Endodermal cell (in vitro differentiated cells): Measurements from ENCODE around the gene NOS1AP. TPM values are rescaled to one million over a fixed set of nuclear protein-coding genes. Genes with fewer than 3 reads are reported as not detected.

ENCODE experiments used
- DNase-seq: peaks from one replicate; pipeline ENCODE4 v3.0.0-alpha.2; 2017
- H3K27ac ChIP-seq: 2 replicates; pipeline ENCODE4 v1.5.1; 2013; ENCODE audit warnings: mild to moderate bottlenecking, low read depth, low read length, moderate library complexity
- H3K27me3 ChIP-seq: 2 replicates; pipeline ENCODE4 v1.6.1; 2013; ENCODE audit warnings: mild to moderate bottlenecking, low read length, moderate library complexity; ENCODE audit not compliant: insufficient read depth, control insufficient read depth, poor library complexity, severe bottlenecking
- H3K36me3 ChIP-seq: 2 replicates; pipeline ENCODE4 v1.7.0; 2013; ENCODE audit warnings: mild to moderate bottlenecking, low read length, moderate library complexity; ENCODE audit not compliant: control insufficient read depth, insufficient read depth
- H3K4me1 ChIP-seq: one replicate; pipeline ENCODE4 v1.7.0; 2013; ENCODE audit warnings: low read length; ENCODE audit not compliant: control insufficient read depth, insufficient read depth
- H3K4me3 ChIP-seq: 2 replicates; pipeline ENCODE4 v1.5.1; 2013; ENCODE audit warnings: mild to moderate bottlenecking, low read length, moderate library complexity
- H3K9ac ChIP-seq: 2 replicates; pipeline ENCODE4 v1.6.1; 2013; ENCODE audit warnings: mild to moderate bottlenecking, low read length, moderate library complexity; ENCODE audit not compliant: poor library complexity, severe bottlenecking; ENCODE audit errors: extremely low read depth
- H3K9me3 ChIP-seq: 2 replicates; pipeline ENCODE4 v1.6.1; 2013; ENCODE audit warnings: mild to moderate bottlenecking, low read length, moderate library complexity; ENCODE audit not compliant: control insufficient read depth
- H3K27ac Mint-ChIP-seq: 2 replicates; pipeline ENCODE4 v1.8.0; 2020; ENCODE audit warnings: mixed read lengths
- H3K27me3 Mint-ChIP-seq: 2 replicates; pipeline ENCODE4 v1.8.0; 2021; ENCODE audit warnings: mild to moderate bottlenecking, mixed read lengths; ENCODE audit not compliant: insufficient read depth
- H3K36me3 Mint-ChIP-seq: 2 replicates; pipeline ENCODE4 v1.8.0; 2020; ENCODE audit warnings: low read depth, mixed read lengths
- H3K4me1 Mint-ChIP-seq: 2 replicates; pipeline ENCODE4 v1.8.0; 2020; ENCODE audit warnings: mixed read lengths
- H3K4me3 Mint-ChIP-seq: 2 replicates; pipeline ENCODE4 v1.8.0; 2020; ENCODE audit warnings: mild to moderate bottlenecking, moderate library complexity, mixed read lengths
- H3K9me3 Mint-ChIP-seq: 2 replicates; pipeline ENCODE4 v1.8.0; 2020; ENCODE audit warnings: mild to moderate bottlenecking, mixed read lengths
- CTCF ChIP-seq: fragments of 200-600 bp; sonication (generic); conservative IDR thresholded peaks from 2 replicates; pipeline ENCODE4 v1.5.0; 2021; ENCODE audit warnings: antibody characterized with exemption, mild to moderate bottlenecking
- WGBS, 2 experiments: methylation state at CpG; one replicate each; pipeline versions ENCODE4 v1.1.5 to v1.1.7; 2013; ENCODE audit warnings: missing lambda C conversion rate in 2 of 2, mixed read lengths in 1 of 2; ENCODE audit not compliant: insufficient coverage in 1 of 2, insufficient read length in 1 of 2; 5-methylcytosine and 5-hydroxymethylcytosine counted together
- total RNA-seq, 2 donors: library from RNA; stranded (reverse); fragmentation: NEBNext Ultra II Directional in 1 of 2; extraction: Animal tissue kit (Norgen Biotek cat#: 25700) in 1 of 2; gene quantifications; 2 replicates in 1 of 2; 3 replicates in 1 of 2; pipeline ENCODE4 v1.2.1, GENCODE V29; 2021

The NOS1AP gene
- total RNA-seq, 2 donors from 2014 or later = 4.8 to 5.9 TPM

GRCh38 chr1:162310337-162310736, 240.8 kb downstream of the NOS1AP start:
- Mint-ChIP-seq H3K9me3 (peaks cover 6% of the 10 kb centered on the region), H3K4me1 (no peaks in the 10 kb centered on the region), H3K27ac (no peak overlapping the region), H3K4me3 (no peak overlapping the region), H3K36me3 (peaks cover 6% of the 10 kb centered on the region), H3K27me3 (no peaks in the 10 kb centered on the region)
- H3K27ac ChIP-seq = no peak overlapping the region
- no peaks in the 10 kb centered on the region for H3K27me3 ChIP-seq
- H3K4me3 ChIP-seq = no peak overlapping the region
- 83 to 91% methylated on average over 2 to 4 of the region's 4 CpGs for WGBS, 2 experiments
- no peaks in the 10 kb centered on the region for H3K36me3 ChIP-seq
- DNase-seq = no peak
- H3K9ac ChIP-seq = no peak overlapping the region
- no peak for TF ChIP-seq CTCF
- H3K9me3 ChIP-seq = no peaks in the 10 kb centered on the region
- peaks cover 4% of the 10 kb centered on the region for H3K4me1 ChIP-seq

DNA sequence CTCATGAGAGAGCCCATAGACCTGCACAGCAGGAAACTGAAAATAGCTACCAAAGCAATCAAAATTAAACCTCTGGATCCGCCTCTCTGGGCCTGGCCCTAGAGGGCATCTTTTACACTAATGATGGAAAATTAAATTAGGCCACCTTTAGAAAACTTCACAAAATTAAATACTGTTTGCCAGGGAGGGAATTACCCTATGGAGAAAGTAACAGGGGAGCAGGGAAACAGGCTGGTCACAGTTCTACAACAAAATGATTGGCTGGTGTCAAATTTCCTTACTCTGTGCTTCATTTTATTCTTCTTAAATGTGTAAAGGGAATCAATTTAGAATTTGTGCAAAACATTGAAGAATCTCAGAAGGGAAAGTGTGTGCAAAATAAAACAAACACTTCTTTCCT, 244.7 kb downstream of the NOS1AP start:
- H3K36me3 ChIP-seq = no peaks in the 10 kb centered on the region
- H3K27me3 Mint-ChIP-seq = no peaks in the 10 kb centered on the region
- no peaks in the 10 kb centered on the region for H3K36me3 Mint-ChIP-seq
- H3K27me3 ChIP-seq = no peaks in the 10 kb centered on the region
- H3K4me1 ChIP-seq = peaks cover 8% of the 10 kb centered on the region
- H3K9me3 ChIP-seq = no peaks in the 10 kb centered on the region
- no peaks in the 10 kb centered on the region for H3K4me1 Mint-ChIP-seq
- no peak overlapping the region for H3K4me3 ChIP-seq
- no peak overlapping the region for H3K27ac ChIP-seq
- no peak for DNase-seq
- no peak overlapping the region for H3K4me3 Mint-ChIP-seq
- no peaks in the 10 kb centered on the region for H3K9me3 Mint-ChIP-seq
- WGBS, 2 experiments = 100% methylated on average over 1 of the region's 1 CpG; no CpG with 5 or more reads in 1 of the 2 experiments
- H3K27ac Mint-ChIP-seq = no peak overlapping the region
- TF ChIP-seq CTCF = no peak
- no peak overlapping the region for H3K9ac ChIP-seq

DNA sequence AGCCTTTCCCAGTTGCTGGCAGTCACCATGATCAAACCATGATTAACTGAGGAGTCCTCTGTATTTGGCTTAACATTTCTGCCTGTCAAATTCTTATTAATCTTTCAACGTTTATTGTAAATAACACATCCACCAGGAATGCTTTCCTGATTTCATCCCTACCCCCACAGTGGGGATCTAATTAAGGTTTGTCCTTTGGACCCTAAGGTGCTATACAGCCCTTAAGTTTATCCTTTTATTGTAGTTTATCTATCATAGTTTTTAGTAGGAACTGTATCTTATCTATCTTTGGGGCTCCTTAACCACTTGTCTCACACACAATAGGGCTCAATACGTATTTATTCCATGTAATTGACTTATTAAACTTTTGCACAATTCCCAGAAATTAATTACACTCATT, 246.2 kb downstream of the NOS1AP start:
- H3K36me3 Mint-ChIP-seq = no peaks in the 10 kb centered on the region
- no peak for DNase-seq
- no peaks in the 10 kb centered on the region for H3K27me3 Mint-ChIP-seq
- no peak overlapping the region for H3K9ac ChIP-seq
- WGBS, 2 experiments = 83 to 100% methylated on average over 1 to 2 of the region's 2 CpGs
- no peak overlapping the region for H3K4me3 Mint-ChIP-seq
- no peak overlapping the region for H3K27ac Mint-ChIP-seq
- no peaks in the 10 kb centered on the region for H3K9me3 Mint-ChIP-seq
- H3K36me3 ChIP-seq = no peaks in the 10 kb centered on the region
- H3K9me3 ChIP-seq = no peaks in the 10 kb centered on the region
- TF ChIP-seq CTCF = no peak
- peak overlapping the region; percentile 35 for H3K4me3 ChIP-seq
- peaks cover 8% of the 10 kb centered on the region for H3K4me1 ChIP-seq
- H3K4me1 Mint-ChIP-seq = no peaks in the 10 kb centered on the region
- H3K27me3 ChIP-seq = no peaks in the 10 kb centered on the region
- H3K27ac ChIP-seq = no peak overlapping the region
